GM21381 (cell line): ENCODE data around the gene MAPRE3.

Source experiments
- ATAC-seq: cut with Tn5 transposase; IDR thresholded peaks from one replicate; pipeline ENCODE4 v1.9.1; 2021; ENCODE audit warnings: mild to moderate bottlenecking, moderate library complexity; ENCODE audit not compliant: unreplicated experiment

The MAPRE3 gene

DNA sequence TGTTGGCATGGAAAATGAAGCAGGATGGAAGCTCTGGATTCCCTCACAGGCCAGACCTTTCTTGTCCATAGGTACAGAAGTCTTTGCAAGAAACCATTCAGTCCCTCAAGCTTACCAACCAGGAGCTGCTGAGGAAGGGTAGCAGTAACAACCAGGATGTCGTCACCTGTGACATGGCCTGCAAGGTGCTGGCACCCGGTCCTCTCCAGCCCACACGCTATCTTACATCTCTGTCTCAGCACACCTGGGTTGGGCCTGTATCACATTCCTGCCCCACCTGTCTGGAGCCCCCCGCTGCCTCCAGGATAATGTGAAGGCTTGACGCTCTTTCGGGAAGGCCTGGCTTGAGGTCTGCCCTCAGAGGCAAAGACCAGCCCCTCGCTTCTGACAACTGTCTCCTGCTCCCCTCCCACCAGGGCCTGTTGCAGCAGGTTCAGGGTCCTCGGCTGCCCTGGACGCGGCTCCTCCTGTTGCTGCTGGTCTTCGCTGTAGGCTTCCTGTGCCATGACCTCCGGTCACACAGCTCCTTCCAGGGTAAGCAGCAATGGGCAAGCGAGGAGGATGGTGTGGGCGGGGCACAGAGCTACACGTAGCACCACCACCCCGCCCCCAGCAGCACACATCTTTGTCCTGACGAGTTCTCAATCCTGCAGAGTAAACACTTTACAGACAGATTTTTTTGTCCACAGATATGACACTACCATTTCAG is 68.3 kb downstream of the MAPRE3 start:
- no peak for ATAC-seq

- no peak for ATAC-seq
Measured at GRCh38 chr2:27039426-27039825, 69.0 kb downstream of the MAPRE3 start.

DNA sequence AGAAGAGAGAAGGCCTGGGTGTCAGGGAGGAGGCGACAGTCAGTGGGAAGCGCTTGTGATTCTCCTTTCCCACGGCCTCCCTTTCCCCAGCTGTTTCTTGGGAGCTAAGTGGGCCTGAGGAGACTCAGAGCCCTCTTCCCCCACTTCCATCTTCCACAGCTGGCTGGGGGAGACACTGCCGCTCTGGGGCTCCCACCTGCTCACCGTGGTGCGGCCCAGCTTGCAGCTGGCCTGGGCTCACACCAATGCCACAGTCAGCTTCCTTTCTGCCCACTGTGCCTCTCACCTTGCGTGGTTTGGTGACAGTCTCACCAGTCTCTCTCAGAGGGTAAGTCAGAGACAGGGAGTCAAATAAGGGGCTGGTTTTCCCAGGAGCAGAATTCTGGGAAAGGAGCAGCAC is 69.4 kb downstream of the MAPRE3 start:
- ATAC-seq = no peak

- ATAC-seq = no peak
Measured at GRCh38 chr2:27040282-27040681, 69.8 kb downstream of the MAPRE3 start.

GRCh38 chr2:27041752-27042151 is 71.3 kb downstream of the MAPRE3 start:
- peak; percentile 37 for ATAC-seq

- ATAC-seq = peak; percentile 54
Measured at GRCh38 chr2:27042159-27042661, 71.8 kb downstream of the MAPRE3 start.

DNA sequence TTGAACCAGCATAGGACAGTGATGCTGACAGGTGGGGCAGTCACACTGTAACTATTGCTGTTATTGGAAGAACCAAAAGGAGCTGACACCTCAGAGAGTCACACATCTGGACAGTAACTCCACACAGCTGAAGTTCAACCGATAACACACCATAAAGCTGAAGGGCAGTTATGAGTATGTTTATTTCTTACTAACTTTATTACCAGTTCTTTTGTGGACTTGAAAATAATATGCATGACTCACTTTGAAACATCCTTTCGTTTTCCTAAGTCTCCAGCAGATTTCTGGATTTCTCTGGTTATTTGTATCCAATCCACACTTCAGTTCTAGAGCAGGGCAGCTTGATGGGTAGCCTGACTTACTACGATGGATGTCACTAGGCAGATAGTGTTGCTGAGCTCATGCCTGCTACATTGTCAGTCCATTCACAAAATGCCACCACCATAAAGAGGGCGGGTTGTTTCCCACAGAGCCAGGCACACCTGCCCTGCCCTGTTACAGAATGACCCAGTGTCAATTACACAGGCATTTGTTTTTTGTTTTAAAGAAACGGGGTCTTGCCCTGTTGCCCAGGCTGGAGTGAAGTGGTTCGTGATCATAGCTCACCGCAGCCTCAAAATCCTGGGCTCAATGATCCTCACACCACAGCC is 72.7 kb downstream of the MAPRE3 start:
- no peak for ATAC-seq

- peak; percentile 16 for ATAC-seq
Measured at GRCh38 chr2:27049422-27050280, 79.2 kb downstream of the MAPRE3 start.

DNA sequence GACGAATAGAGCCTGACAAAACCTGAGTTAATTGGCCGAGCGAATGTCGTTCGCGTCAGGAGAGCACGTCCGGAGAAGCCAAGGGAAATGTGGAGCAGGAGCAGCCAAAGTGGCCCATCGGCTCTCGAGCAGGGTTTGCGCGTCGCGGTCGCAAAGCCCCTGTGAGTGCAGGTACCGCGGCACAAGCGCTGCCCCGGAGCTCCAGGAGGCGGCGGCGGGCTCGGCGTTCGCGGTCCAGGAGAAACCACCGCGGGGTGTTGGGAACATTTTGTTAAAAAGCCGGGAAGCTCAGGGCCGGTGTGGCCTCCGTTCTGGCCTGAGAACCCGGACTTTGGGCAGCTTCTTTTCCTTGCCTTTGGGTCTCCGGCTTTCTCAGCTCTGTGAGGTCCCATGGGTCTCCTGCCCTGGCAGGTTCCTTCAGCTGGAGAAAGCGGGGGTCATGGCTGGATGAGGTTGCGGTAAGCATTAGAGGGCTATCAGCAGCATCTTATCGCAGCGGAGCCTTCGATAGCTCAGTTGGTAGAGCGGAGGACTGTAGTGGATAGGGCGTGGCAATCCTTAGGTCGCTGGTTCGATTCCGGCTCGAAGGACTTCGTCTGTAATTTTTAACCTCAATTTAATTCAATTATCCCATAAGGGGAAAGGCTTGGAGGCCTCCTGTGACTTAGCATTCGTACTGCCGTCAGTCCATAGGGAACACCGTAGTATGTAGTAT is 80.0 kb downstream of the MAPRE3 start:
- ATAC-seq = peak; percentile 49

DNA sequence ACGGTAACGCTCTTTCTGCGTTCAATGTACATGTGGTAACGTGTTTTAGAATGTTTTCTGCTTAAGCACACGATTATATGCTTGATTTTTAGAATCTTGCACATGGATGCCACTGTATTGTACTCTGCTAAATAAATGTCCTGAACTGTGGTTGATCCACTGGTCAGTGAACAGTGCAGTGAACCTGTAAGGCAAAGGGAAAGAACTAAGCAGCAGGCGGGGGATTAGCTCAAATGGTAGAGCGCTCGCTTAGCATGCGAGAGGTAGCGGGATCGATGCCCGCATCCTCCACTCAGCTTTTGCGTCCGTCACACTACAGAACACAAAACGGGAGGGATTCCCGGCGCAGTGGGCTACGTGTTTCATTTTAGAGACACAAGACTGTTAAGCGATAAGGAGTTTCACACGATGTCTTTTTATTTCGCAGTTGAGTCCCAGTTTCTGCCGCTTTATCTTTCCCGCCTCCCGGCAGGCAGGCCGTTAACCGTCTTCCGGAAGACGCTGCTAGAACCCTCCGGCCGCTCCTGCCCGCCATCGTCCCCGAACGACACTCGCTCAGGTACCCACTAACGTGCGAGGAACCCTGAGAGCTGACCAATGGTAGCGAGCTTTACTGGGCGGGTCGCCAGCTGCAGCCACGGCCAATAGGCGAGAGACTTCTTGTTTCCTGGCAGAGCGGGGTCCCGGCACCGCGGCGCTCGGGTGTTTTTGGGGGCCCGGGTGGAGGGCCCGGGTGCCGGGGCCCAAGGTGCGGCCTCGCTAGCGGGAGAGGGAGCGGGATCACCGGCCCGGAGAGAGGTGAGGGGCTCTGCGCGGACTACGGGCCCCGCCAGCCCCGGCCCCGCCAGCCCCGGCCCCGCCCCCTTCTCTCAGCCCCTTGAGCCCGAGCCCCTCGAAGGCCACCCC is 80.8 kb downstream of the MAPRE3 start, which contains the start of gene AGBL5:
Gene AGBL5 (plus strand): TSS at position 673 of the 906 bp plus-strand sequence. CDS start 1,291 bp downstream, outside the sequence.
- ATAC-seq = peak; percentile 67

DNA sequence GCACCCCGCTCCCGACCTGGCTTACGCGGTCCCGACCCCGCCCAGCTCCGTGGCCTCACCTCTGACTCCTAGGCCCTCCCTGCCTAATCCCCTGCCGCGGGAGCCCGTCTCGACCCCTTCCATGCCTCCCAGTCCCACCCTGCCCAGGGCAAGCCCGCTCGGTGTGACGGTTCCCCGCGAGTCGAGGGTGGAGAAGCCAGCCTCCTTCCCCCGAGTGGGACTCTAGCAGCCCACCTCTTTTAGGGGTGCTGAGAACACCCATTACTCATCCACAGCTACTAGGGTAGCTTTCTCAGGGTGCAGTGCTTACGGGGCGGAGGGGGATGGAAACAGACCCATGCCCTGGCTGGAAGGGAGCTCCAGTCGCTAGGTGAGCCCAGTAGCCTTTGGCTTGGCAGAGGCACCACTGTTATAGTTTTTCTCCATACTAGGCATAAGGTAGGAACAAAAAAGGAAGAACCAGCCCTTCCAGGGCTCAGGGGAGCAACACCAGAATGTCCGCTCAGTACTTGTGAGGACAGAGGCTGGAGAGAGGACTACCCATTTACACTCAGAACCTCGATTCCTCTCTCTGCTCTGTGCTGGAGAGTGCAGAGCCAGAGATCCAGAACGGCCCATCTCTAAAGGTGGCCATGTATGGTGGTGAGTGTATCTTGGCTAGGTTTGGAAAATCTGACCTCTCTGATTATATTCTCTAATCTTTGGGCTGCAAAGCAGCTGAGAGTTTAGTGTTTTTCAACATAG is 81.6 kb downstream of the MAPRE3 start:
- ATAC-seq = no peak

GRCh38 chr2:27053321-27053720 is 82.9 kb downstream of the MAPRE3 start:
- ATAC-seq = no peak

- ATAC-seq = no peak
Measured at GRCh38 chr2:27053776-27054175, 83.3 kb downstream of the MAPRE3 start.

DNA sequence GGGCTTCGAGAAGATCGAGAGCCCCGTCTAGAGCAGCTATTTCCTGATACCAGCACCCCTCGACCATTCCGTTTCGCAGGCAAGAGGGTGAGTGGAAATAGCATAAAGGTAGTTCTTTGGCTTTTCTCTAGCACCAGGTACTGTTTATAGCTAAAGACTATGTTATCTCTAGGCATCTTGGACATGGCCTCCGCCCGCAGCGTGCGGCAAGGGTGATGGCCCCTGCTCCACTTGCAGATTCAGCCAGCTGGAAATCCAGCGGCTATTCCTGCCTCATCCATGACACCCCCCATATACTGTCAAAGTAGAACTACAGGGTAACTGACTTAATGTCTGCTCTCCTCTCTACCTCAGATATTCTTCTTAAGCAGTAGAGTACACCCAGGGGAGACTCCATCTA is 84.3 kb downstream of the MAPRE3 start:
- no peak for ATAC-seq

- no peak for ATAC-seq
Measured at GRCh38 chr2:27057184-27057583, 86.7 kb downstream of the MAPRE3 start.

- ATAC-seq = no peak
Measured at GRCh38 chr2:27058210-27058609, 87.8 kb downstream of the MAPRE3 start.

GRCh38 chr2:27059141-27059820 is 88.8 kb downstream of the MAPRE3 start:
- ATAC-seq = no peak

GRCh38 chr2:27060323-27060722 is 89.9 kb downstream of the MAPRE3 start:
- no peak for ATAC-seq
